Measurements from ENCODE around the gene JMJD8.

JMJD8 gene

DNA sequence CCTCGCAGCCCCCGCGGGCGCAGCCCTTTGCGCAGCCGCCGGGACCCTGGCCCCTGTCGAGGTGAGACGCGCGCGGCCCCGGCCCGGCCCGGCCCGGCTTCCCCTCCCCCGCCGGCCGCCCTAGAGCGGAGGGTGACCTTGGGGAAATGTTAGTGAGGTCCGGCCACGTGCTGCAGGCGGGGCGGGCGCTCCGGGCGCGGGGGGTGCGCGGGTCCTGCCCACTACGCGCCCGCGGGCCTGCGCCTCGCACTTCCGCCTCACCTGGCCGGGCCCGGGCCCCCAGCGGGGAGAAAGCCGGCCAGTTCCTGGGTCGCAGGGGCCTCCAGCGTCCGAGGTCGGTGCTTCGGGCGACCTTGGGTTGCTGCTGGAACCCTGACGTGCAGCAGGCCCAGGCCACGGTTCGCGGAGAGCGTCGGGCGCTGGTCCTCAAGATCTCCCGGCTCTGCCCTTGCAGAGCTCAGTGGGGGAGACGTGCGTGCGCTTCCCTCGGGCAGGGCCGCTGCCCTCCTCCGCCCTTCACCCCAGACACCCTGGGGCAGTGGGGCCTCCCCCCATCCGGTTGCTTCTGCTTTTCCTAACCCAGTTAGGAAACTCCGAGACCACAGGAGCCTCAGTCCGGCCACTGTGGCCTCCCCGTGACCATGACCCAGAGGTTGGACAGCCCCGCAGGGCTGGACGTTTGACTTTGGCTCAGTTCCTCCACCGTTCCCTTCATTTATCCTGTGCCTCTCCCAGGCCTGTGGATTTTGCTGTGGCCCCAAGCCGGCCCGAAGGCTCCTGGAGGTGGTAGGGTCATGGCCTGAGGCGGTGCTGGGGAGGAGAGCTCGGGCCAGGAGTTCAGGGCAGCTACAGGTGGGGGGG is 41.7 kb downstream of the JMJD8 start:
- peak; percentile 84 for DNase-seq (ENCODE audit: low spot score)
- TF ChIP-seq, protein P1, sequence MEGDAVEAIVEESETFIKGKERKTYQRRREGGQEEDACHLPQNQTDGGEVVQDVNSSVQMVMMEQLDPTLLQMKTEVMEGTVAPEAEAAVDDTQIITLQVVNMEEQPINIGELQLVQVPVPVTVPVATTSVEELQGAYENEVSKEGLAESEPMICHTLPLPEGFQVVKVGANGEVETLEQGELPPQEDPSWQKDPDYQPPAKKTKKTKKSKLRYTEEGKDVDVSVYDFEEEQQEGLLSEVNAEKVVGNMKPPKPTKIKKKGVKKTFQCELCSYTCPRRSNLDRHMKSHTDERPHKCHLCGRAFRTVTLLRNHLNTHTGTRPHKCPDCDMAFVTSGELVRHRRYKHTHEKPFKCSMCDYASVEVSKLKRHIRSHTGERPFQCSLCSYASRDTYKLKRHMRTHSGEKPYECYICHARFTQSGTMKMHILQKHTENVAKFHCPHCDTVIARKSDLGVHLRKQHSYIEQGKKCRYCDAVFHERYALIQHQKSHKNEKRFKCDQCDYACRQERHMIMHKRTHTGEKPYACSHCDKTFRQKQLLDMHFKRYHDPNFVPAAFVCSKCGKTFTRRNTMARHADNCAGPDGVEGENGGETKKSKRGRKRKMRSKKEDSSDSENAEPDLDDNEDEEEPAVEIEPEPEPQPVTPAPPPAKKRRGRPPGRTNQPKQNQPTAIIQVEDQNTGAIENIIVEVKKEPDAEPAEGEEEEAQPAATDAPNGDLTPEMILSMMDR (IDR thresholded peaks at IDR 0.05; ENCODE audit: extremely low read depth, missing control alignments), result no peak

- peak; percentile 96 for DNase-seq (ENCODE audit: low spot score)
- TF ChIP-seq, protein P1 (IDR thresholded peaks at IDR 0.05; ENCODE audit: extremely low read depth, missing control alignments), result no peak
Observed at GRCh38 chr16:641326-642188, 42.6 kb downstream of the JMJD8 start, which contains the start of gene MCRIP2. TSS of gene MCRIP2 (plus strand) at chr16:641828. CDS start at chr16:641992, 164 bp downstream.

- no peak for DNase-seq (ENCODE audit: low spot score)
- TF ChIP-seq, protein P1 (IDR thresholded peaks at IDR 0.05; ENCODE audit: extremely low read depth, missing control alignments), result no peak
Observed at GRCh38 chr16:640614-641013, 43.5 kb downstream of the JMJD8 start.

GRCh38 chr16:638836-639235 is 45.3 kb downstream of the JMJD8 start:
- TF ChIP-seq, protein P1 (IDR thresholded peaks at IDR 0.05; ENCODE audit: extremely low read depth, missing control alignments), result no peak
- no peak for DNase-seq (ENCODE audit: low spot score)

DNA sequence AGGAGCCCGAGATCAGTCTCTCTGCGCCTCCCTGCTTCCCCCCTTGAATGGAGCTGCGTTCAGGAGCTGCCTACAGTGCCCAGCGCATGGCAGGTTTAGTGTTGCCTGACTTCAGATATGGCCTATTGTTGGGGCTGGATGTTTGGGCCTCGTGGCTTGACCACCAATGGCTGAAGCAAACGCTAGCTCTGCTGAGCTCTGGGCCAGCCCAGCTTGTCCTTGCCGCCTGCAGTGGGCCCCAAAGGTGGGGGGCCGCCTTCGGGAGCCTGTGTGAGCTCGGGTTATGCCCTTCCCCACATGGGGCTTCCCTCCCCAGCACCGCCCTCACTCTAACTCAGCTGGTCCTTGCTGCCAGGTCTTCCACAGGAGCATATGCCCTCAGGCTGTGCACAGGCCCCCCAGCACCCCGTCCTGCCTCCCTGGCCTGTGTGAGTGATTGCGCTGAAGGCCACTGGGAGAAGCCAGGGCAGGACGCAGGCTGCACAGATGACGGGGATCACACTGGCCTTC is 46.0 kb downstream of the JMJD8 start:
- TF ChIP-seq, protein P1 (IDR thresholded peaks at IDR 0.05; ENCODE audit: extremely low read depth, missing control alignments), result no peak
- DNase-seq (ENCODE audit: low spot score), result no peak

DNA sequence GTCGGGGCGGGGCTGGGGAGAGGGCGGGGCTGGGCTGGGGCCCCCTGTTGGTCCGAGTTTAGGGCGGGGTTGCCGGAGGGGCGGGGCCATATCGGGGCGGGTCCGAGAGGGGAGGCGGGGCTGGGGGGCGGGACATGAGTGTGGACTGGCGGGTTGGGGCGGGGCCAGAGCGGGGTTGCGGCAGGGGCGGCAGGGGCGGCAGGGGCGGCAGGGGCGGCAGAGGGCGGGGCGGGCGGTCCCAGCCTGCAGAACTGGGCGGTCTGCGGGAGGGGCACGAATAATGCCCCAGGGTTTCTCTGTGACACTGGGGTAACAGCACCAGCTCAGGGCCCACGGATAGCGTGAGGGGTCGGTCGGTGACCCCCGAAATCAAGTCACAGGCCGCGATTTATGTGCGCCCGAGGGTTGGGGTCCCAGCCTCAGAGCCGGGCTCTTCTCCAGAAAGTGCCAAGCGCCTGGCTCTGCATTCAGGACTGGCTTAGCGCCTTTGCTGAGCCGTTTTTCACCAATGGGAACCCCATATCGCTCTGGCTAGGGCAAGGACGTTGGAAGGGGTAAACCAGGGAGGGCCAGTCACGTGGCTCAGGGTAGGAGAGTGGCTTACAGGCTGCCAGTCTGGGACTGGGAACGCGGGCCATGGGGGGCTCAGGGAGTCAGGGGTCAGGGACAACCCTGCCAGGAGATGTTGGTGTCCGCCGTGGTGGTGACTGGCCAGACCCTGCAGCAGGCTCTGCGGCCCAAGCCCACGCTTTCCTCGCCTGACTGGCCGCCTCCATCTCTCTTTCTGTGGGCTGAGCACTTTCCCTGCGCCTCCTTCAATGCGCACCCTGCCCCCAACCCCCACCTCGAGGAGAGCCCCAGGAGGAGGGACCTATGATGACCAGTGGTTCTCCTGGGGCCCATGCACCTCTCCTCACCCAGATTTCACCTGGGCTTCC is 46.8 kb downstream of the JMJD8 start:
- TF ChIP-seq, protein P1 (IDR thresholded peaks at IDR 0.05; ENCODE audit: extremely low read depth, missing control alignments), result no peak
- DNase-seq (ENCODE audit: low spot score), result peak; percentile 100
